Keratinocyte (primary cell): ENCODE measurements around the gene ZMYM1.

Experiments used
- EZH2 ChIP-seq: IDR thresholded peaks from one replicate; pipeline ENCODE4 v1.6.1; 2012; ENCODE audit warnings: inconsistent platforms, mild to moderate bottlenecking, low read length, moderate library complexity
- TF ChIP-seq, protein P1 (sequence below), 3 experiments: IDR thresholded peaks in 1 of 3; conservative IDR thresholded peaks in 1 of 3; optimal IDR thresholded peaks in 1 of 3; 2 replicates in 2 of 3; 3 replicates in 1 of 3; pipeline versions ENCODE3 to v1.5.1; 2011; ENCODE audit warnings: low read length in 3 of 3, mild to moderate bottlenecking in 3 of 3, moderate library complexity in 2 of 3, control low read depth in 1 of 3, inconsistent platforms in 1 of 3; ENCODE audit not compliant: insufficient read depth in 2 of 3; ENCODE audit errors: extremely low read depth in 1 of 3

GRCh38 chr1:35036621-35037020 is 42.6 kb upstream of the ZMYM1 start:
- TF ChIP-seq, protein P1, sequence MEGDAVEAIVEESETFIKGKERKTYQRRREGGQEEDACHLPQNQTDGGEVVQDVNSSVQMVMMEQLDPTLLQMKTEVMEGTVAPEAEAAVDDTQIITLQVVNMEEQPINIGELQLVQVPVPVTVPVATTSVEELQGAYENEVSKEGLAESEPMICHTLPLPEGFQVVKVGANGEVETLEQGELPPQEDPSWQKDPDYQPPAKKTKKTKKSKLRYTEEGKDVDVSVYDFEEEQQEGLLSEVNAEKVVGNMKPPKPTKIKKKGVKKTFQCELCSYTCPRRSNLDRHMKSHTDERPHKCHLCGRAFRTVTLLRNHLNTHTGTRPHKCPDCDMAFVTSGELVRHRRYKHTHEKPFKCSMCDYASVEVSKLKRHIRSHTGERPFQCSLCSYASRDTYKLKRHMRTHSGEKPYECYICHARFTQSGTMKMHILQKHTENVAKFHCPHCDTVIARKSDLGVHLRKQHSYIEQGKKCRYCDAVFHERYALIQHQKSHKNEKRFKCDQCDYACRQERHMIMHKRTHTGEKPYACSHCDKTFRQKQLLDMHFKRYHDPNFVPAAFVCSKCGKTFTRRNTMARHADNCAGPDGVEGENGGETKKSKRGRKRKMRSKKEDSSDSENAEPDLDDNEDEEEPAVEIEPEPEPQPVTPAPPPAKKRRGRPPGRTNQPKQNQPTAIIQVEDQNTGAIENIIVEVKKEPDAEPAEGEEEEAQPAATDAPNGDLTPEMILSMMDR (optimal IDR thresholded peaks at IDR 0.05 in 1 of 3, IDR thresholded peaks at IDR 0.05 in 1 of 3, conservative IDR thresholded peaks at IDR 0.05 in 1 of 3; ENCODE audit: extremely low read depth in 1 of 3, insufficient read depth in 2 of 3, low read length in 3 of 3) = no peak
- no peak for TF ChIP-seq EZH2
